Naive thymus-derived CD4-positive, alpha-beta T cell (primary cell): Measurements from ENCODE around the gene IL4R. TPM values are rescaled to one million over a fixed set of nuclear protein-coding genes. Genes with fewer than 3 reads are reported as not detected.

Source experiments
- ATAC-seq: fragments of 150-1000 bp; cut with Tn5 transposase; 2 replicates; pipeline ENCODE4 v1.10.0; 2021; ENCODE audit warnings: mild to moderate bottlenecking, moderate library complexity
- CTCF ChIA-PET: fragments of 350-600 bp; sonication (Branson Sonifier 250); formaldehyde crosslinking; loops from one replicate; lab custom pipeline; 2021; ENCODE audit warnings: antibody characterized with exemption; lab: Charles Lee
- POLR2A ChIA-PET: fragments of 350-600 bp; sonication (Branson Sonifier 250); formaldehyde crosslinking; loops from one replicate; lab custom pipeline; 2021; ENCODE audit warnings: antibody characterized with exemption, inconsistent platforms; lab: Charles Lee
- DNase-seq, 9 donors: peaks; one replicate each; pipeline versions ENCODE4 v3.0.0 to v3.0.0-alpha.2; 2020 to 2022; ENCODE audit warnings: mixed read lengths in 1 of 9
- H3K27ac ChIP-seq: one replicate; pipeline ENCODE4 v1.7.0; 2013; ENCODE audit warnings: mild to moderate bottlenecking, low read depth, low read length, moderate library complexity
- H3K27me3 ChIP-seq, 2 donors: one replicate each; pipeline ENCODE4 v1.7.0; 2013; ENCODE audit warnings: low read length in 2 of 2, mild to moderate bottlenecking in 2 of 2, moderate library complexity in 2 of 2; ENCODE audit not compliant: control insufficient read depth in 2 of 2, insufficient read depth in 2 of 2
- H3K36me3 ChIP-seq, 3 experiments: 1 replicate in 2 of 3; 2 replicates in 1 of 3; pipeline ENCODE4 v1.7.0; 2013; ENCODE audit warnings: low read length in 3 of 3, mild to moderate bottlenecking in 3 of 3, moderate library complexity in 1 of 3; ENCODE audit not compliant: insufficient read depth in 3 of 3, control insufficient read depth in 2 of 3
- H3K4me1 ChIP-seq, 2 donors: one replicate each; pipeline ENCODE4 v1.7.0; 2013; ENCODE audit warnings: low read length in 2 of 2, mild to moderate bottlenecking in 2 of 2, moderate library complexity in 1 of 2; ENCODE audit not compliant: control insufficient read depth in 2 of 2, insufficient read depth in 2 of 2
- H3K4me3 ChIP-seq: 2 replicates; pipeline ENCODE4 v1.7.0; 2013; ENCODE audit warnings: mild to moderate bottlenecking, low read length
- H3K9me3 ChIP-seq, 3 experiments: 1 replicate in 2 of 3; 2 replicates in 1 of 3; pipeline ENCODE4 v1.7.0; 2013; ENCODE audit warnings: low read length in 3 of 3; ENCODE audit not compliant: control insufficient read depth in 2 of 3
- H3K27ac Mint-ChIP-seq, 9 donors: one replicate each; pipeline ENCODE4 v1.8.0; 2020 to 2022; ENCODE audit warnings: mixed read lengths in 9 of 9, mild to moderate bottlenecking in 8 of 9, moderate library complexity in 5 of 9, inconsistent platforms in 2 of 9
- H3K27me3 Mint-ChIP-seq, 5 donors: one replicate each; pipeline ENCODE4 v1.8.0; 2021 to 2022; ENCODE audit warnings: mixed read lengths in 5 of 5, mild to moderate bottlenecking in 1 of 5
- H3K36me3 Mint-ChIP-seq, 5 donors: one replicate each; pipeline ENCODE4 v1.8.0; 2020 to 2022; ENCODE audit warnings: mixed read lengths in 5 of 5, mild to moderate bottlenecking in 3 of 5, inconsistent platforms in 1 of 5
- H3K4me1 Mint-ChIP-seq, 7 donors: one replicate each; pipeline ENCODE4 v1.8.0; 2020 to 2022; ENCODE audit warnings: mixed read lengths in 7 of 7, mild to moderate bottlenecking in 3 of 7, inconsistent platforms in 1 of 7
- H3K4me3 Mint-ChIP-seq, 10 donors: one replicate each; pipeline ENCODE4 v1.8.0; 2020 to 2022; ENCODE audit warnings: mild to moderate bottlenecking in 10 of 10, mixed read lengths in 10 of 10, moderate library complexity in 6 of 10, inconsistent platforms in 2 of 10
- H3K9me3 Mint-ChIP-seq, 11 donors: one replicate each; pipeline ENCODE4 v1.8.0; 2020 to 2022; ENCODE audit warnings: mixed read lengths in 11 of 11, mild to moderate bottlenecking in 4 of 11, inconsistent platforms in 1 of 11, moderate library complexity in 1 of 11
- intact Hi-C, 2 donors: fragments of 100-400 bp; cut with micrococcal nuclease; formaldehyde crosslinking; loops; one replicate each; pipeline ENCODE4 v1.15.1; 2023
- polyA plus RNA-seq, 2 donors: library from polyadenylated mRNA; unstranded; fragments of 300-500 nt; fragmentation: Illumina TruSeq; gene quantifications; one replicate each; pipeline ENCODE4 v1.2.3, GENCODE V29; 2021
- total RNA-seq, 6 experiments: library from RNA in 5 of 6; stranded (reverse) in 5 of 6; gene quantifications; 1 replicate in 5 of 6; 2 replicates in 1 of 6; pipeline ENCODE4 v1.2.3 and lab custom pipeline; 2021 to 2026

The IL4R gene
- total and polyA plus RNA-seq, 7 experiments from 2014 or later = 99.8 to 498 (median 176) TPM

DNA sequence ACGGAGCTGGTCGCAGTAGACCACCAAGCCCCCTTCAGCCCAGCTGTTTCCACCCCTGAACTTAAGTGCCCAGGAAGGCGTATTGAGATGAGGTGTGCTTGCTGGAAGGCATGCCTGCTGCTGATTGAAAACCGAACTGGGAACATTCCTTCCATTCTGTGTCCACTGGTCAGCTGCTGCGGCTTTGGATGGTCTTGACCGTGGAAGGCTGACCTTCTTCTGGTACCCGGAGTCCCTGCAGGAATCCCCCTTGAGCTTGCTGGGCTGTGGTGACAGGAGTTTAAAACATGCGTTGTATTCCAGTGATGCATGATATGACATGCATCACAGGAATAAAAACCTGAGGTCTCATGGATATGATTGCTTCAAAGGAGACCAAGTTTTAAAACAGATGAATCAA lies 31.4 kb downstream of the IL4R start:
- intact Hi-C loops = no loop called here
- Histone ChIP-seq H3K36me3 (peaks cover 28 to 98% (median 58%) of the 10 kb centered on the region in 3 experiments), H3K27ac (no peak overlapping the region), H3K9me3 (no peaks in the 10 kb centered on the region), H3K4me3 (no peak overlapping the region), H3K27me3 (no peaks in the 10 kb centered on the region), H3K4me1 (peaks cover 0 to 4% of the 10 kb centered on the region in 2 donors)
- no peak overlapping the region for H3K4me3 Mint-ChIP-seq
- DNase-seq = no peak
- H3K4me1 Mint-ChIP-seq = peaks cover 16 to 44% (median 31%) of the 10 kb centered on the region in 7 donors
- CTCF ChIA-PET = no interaction called here
- H3K9me3 Mint-ChIP-seq = no peaks in the 10 kb centered on the region
- peaks cover 16 to 74% (median 48%) of the 10 kb centered on the region in 5 donors for H3K36me3 Mint-ChIP-seq
- no peak for ATAC-seq
- H3K27ac Mint-ChIP-seq = peak overlapping the region in 6 of 9 donors; percentile 10 to 83 (median 32)
- POLR2A ChIA-PET = interaction anchor here (1.1 to 1.4 kb wide), 2 partner anchors 11 to 71 kb away, joined by 3 read pairs; no protein-coding TSS in a partner anchor
- H3K27me3 Mint-ChIP-seq = no peaks in the 10 kb centered on the region

DNA sequence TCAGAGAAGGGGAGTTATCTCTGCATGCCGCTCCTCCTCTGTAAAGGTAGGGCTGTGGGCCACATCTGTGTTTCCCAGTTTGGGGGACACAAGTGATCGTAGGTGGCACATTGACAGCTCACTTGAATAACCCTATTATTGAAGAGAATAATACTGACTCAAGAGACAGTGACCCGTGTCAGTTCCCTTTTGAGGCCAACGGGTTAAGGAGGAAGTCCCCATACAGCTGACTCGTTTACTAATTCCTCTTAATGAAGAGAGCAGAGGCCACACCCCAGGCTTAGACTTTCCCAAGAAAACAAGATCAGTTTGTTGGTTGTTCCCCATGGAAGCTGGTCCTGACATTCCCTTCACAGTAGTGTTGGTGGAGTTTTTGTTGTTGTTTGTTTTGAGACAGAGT lies 33.0 kb downstream of the IL4R start:
- Histone ChIP-seq H3K27ac (peak overlapping the region; percentile 61), H3K27me3 (no peaks in the 10 kb centered on the region), H3K36me3 (peaks cover 25 to 98% (median 60%) of the 10 kb centered on the region in 3 experiments), H3K4me1 (peaks cover 0 to 4% of the 10 kb centered on the region in 2 donors), H3K9me3 (no peaks in the 10 kb centered on the region), H3K4me3 (no peak overlapping the region)
- CTCF ChIA-PET = no interaction called here
- H3K27me3 Mint-ChIP-seq = no peaks in the 10 kb centered on the region
- no peak overlapping the region for H3K4me3 Mint-ChIP-seq
- peak; percentile 84 for ATAC-seq
- peaks cover 9 to 36% (median 21%) of the 10 kb centered on the region in 7 donors for H3K4me1 Mint-ChIP-seq
- POLR2A ChIA-PET = no interaction called here
- peaks cover 18 to 76% (median 57%) of the 10 kb centered on the region in 5 donors for H3K36me3 Mint-ChIP-seq
- H3K27ac Mint-ChIP-seq = peak overlapping the region in 8 of 9 donors; percentile 46 to 90 (median 80)
- intact Hi-C loops = no loop called here
- peaks cover 0 to 2% (median 0%) of the 10 kb centered on the region in 11 donors for H3K9me3 Mint-ChIP-seq
- DNase-seq = no peak

DNA sequence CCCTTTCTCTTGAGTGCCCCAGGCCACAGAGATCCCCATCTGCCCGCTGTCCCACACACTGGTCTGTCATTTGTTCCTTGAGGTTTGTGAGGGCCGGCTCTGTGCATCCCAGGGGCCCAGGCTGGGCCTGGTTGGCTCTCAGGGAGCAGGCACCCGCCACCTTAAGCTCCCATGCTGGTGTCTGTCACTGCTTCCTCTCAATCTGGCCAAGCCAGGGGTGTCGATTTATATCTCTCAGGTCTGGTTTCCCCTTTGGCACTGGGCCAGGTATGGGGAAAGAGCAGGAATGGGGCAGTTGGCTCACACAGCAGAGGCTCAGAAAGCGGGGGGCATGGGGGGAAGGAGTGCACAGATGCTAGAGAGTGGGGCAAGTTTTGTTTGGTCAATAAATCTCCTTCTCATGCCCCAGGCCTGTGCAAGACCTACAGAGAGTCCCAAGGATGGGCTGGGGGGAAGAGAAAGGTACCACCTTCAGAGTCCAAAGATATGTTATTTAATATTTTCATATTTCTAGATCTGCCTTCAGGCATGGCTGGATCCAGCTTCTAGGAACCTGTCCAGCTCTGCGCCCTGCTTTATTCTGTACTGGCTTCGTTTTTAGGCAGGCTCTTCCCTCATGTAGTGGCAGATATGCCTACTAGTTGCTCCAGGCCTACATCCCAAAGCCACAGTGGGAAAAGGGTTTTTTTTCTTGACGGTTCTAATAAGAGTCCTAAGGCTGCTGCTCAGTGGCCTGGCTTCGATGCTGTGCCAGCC lies 34.3 kb downstream of the IL4R start:
- Histone ChIP-seq H3K4me3 (no peak overlapping the region), H3K9me3 (no peaks in the 10 kb centered on the region), H3K27ac (peak overlapping the region; percentile 61), H3K36me3 (peaks cover 23 to 98% (median 60%) of the 10 kb centered on the region in 3 experiments), H3K27me3 (no peaks in the 10 kb centered on the region), H3K4me1 (peaks cover 0 to 4% of the 10 kb centered on the region in 2 donors)
- ChIA-PET POLR2A (no interaction called here), CTCF (interaction anchor here (1.0 kb wide), 1 partner anchor 59 kb away, joined by 3 read pairs; no protein-coding TSS in a partner anchor)
- ATAC-seq (no peak), DNase-seq (no peak)
- intact Hi-C loops = no loop called here
- H3K27ac Mint-ChIP-seq = peak overlapping the region; percentile 60 to 90 (median 81)
- H3K4me3 Mint-ChIP-seq = no peak overlapping the region
- peaks cover 5 to 35% (median 19%) of the 10 kb centered on the region in 7 donors for H3K4me1 Mint-ChIP-seq
- H3K36me3 Mint-ChIP-seq = peaks cover 13 to 75% (median 56%) of the 10 kb centered on the region in 5 donors
- H3K9me3 Mint-ChIP-seq = peaks cover 0 to 2% (median 0%) of the 10 kb centered on the region in 11 donors
- no peaks in the 10 kb centered on the region for H3K27me3 Mint-ChIP-seq

DNA sequence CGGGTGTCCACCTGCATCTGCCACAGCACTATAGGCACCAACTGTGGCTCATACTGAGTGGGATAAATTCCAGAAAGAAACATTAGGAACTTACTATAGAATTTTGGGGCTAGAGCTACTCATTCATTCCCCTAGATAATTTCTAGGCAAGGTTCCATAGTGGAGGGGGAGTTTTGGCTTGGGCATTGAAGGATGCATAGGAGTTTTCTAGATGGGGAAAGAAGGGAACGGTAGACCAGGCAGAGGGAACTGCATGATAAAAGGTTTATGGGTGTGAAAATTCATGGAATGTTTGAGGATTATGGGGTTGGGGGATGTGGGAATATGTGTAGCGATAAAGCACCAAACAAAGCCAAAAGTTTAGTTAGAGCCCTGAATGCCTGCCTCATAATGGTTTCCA lies 35.5 kb downstream of the IL4R start:
- H3K27me3 Mint-ChIP-seq = no peaks in the 10 kb centered on the region
- H3K9me3 ChIP-seq = no peaks in the 10 kb centered on the region
- no peak overlapping the region for H3K27ac ChIP-seq
- no peak overlapping the region for H3K4me3 ChIP-seq
- H3K4me1 ChIP-seq = peaks cover 0 to 4% of the 10 kb centered on the region in 2 donors
- ChIA-PET CTCF (interaction anchor here (0.8 kb wide), 1 partner anchor 18 kb away, joined by 3 read pairs; no protein-coding TSS in a partner anchor), POLR2A (no interaction called here)
- peaks cover 0 to 2% (median 0%) of the 10 kb centered on the region in 11 donors for H3K9me3 Mint-ChIP-seq
- H3K36me3 Mint-ChIP-seq = peaks cover 19 to 81% (median 63%) of the 10 kb centered on the region in 5 donors
- ATAC-seq (no peak), DNase-seq (no peak)
- no peak overlapping the region for H3K4me3 Mint-ChIP-seq
- intact Hi-C loops = no loop called here
- peaks cover 20 to 95% (median 65%) of the 10 kb centered on the region in 3 experiments for H3K36me3 ChIP-seq
- peak overlapping the region; percentile 27 to 90 (median 80) for H3K27ac Mint-ChIP-seq
- peaks cover 10 to 40% (median 24%) of the 10 kb centered on the region in 7 donors for H3K4me1 Mint-ChIP-seq
- H3K27me3 ChIP-seq = no peaks in the 10 kb centered on the region

DNA sequence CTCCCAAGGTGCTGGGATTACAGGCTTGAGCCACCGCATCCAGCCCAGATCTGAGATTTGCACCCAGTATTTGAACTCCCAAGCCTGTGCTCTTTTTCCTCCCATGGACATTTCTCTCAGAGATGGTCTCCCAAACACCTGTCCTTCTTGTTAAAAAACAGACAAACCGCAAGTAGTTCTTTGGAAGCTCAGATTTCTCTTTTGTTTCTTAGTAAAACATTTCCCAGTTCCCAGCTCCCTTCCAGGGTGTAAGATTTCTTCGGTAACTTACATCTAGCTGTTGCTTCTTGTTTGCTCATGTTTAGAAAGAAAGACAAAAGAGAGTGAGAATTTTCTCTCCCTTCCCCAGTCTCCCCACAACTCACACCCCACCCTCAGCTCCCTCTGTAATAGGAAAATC lies 36.2 kb downstream of the IL4R start:
- H3K27me3 ChIP-seq = no peaks in the 10 kb centered on the region
- Mint-ChIP-seq H3K4me3 (no peak overlapping the region), H3K27me3 (no peaks in the 10 kb centered on the region), H3K36me3 (peaks cover 23 to 88% (median 68%) of the 10 kb centered on the region in 5 donors), H3K27ac (peak overlapping the region in 8 of 9 donors; percentile 68 to 83 (median 77)), H3K9me3 (peaks cover 0 to 3% (median 0%) of the 10 kb centered on the region in 11 donors), H3K4me1 (peaks cover 17 to 43% (median 31%) of the 10 kb centered on the region in 7 donors)
- H3K4me3 ChIP-seq = no peak overlapping the region
- no peak for ATAC-seq
- H3K9me3 ChIP-seq = no peaks in the 10 kb centered on the region
- peaks cover 20 to 95% (median 72%) of the 10 kb centered on the region in 3 experiments for H3K36me3 ChIP-seq
- no peak overlapping the region for H3K27ac ChIP-seq
- peaks cover 0 to 4% of the 10 kb centered on the region in 2 donors for H3K4me1 ChIP-seq
- POLR2A ChIA-PET = interaction anchor here (0.8 to 1.5 kb wide), 4 partner anchors 16 to 117 kb away, joined by 3 to 7 read pairs (median 4); partner anchors contain the start of gene NSMCE1
- intact Hi-C loops = no loop called here
- DNase-seq = no peak
- CTCF ChIA-PET = no interaction called here

DNA sequence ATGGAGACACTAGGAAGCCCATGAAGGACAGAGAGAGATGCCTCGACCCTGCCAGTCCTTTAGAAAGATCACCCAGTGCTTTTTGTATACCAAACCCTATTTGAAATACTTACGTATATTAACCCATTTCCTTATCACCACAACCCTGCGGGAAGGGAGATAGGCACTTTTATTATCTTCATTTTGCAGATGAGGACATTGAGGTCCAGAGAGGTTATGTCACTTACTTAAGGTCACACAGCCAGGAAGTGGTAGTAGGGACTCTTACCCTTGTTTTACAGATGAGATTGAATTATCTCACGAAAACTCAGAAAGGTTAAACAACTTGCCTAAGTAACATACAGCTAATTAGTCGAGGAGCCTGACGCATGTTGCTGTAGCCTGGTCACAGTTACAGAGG lies 38.2 kb downstream of the IL4R start:
- peaks cover 28 to 88% (median 67%) of the 10 kb centered on the region in 5 donors for H3K36me3 Mint-ChIP-seq
- H3K36me3 ChIP-seq = peaks cover 10 to 95% (median 63%) of the 10 kb centered on the region in 3 experiments
- POLR2A ChIA-PET = interaction anchor here (0.7 kb wide), 1 partner anchor 14 kb away, joined by 4 read pairs; no protein-coding TSS in a partner anchor

More for the DNA sequence above, 38.2 kb downstream of the IL4R start:
- Mint-ChIP-seq H3K4me1 (peaks cover 15 to 45% (median 33%) of the 10 kb centered on the region in 7 donors), H3K4me3 (no peak overlapping the region), H3K27ac (peak overlapping the region in 8 of 9 donors; percentile 20 to 81 (median 70)), H3K9me3 (peaks cover 0 to 3% (median 0%) of the 10 kb centered on the region in 11 donors), H3K27me3 (no peaks in the 10 kb centered on the region)
- DNase-seq = no peak
- Histone ChIP-seq H3K27ac (peak overlapping the region; percentile 6), H3K4me1 (peaks cover 0 to 4% of the 10 kb centered on the region in 2 donors), H3K4me3 (no peak overlapping the region), H3K9me3 (no peaks in the 10 kb centered on the region), H3K27me3 (no peaks in the 10 kb centered on the region)
- CTCF ChIA-PET = no interaction called here
- intact Hi-C loops = no loop called here
- no peak for ATAC-seq
